Measurements from ENCODE around the gene ZSCAN20.

ZSCAN20 gene

GRCh38 chr1:33541966-33542365 is 69.5 kb downstream of the ZSCAN20 start:
- no peak for DNase-seq

Measured in stimulated activated CD4-positive, alpha-beta T cell treated with anti-CD3 and anti-CD28 coated beads, Interleukin-1b, Interleukin-23, amount 100 ng/mL, for 48 hours (primary cell).